ENCODE measurements around the gene NANOS2. TPM values are rescaled to one million over a fixed set of nuclear protein-coding genes. Genes with fewer than 3 reads are reported as not detected.

Gene NANOS2
- total and polyA plus RNA-seq, 2 of the 4 experiments (the other 2 are of a cell fraction), result not detected

- H3K27ac ChIP-seq (ENCODE audit: insufficient read depth, low read length), result no peak overlapping the region
- ChIA-PET CTCF (no interaction called here), POLR2A (ENCODE audit: unreplicated experiment) (no interaction called here)
- no peak overlapping the region for H3K56ac ChIP-seq (ENCODE audit: extremely low read depth, insufficient read depth, low read length)
- peaks cover 28% of the 10 kb centered on the region for H3K27me3 ChIP-seq (ENCODE audit: control insufficient read depth, insufficient read depth, low read length)
- no peak overlapping the region for H3K9ac ChIP-seq (ENCODE audit: low read depth, low read length)
- H3K4ac ChIP-seq (ENCODE audit: low read depth, low read length), result no peak overlapping the region
- H2AK9ac ChIP-seq (replicated peaks; ENCODE audit: low read depth, low read length, poor library complexity), result no peak overlapping the region
- no peaks in the 10 kb centered on the region for H3K79me1 ChIP-seq (ENCODE audit: low read depth in 1 of 2, low read length in 2 of 2)
- H3K9me3 ChIP-seq (ENCODE audit: control insufficient read depth, insufficient read depth, low read length), result no peaks in the 10 kb centered on the region
- intact Hi-C loops (cut with micrococcal nuclease) (loop anchor here (10.0 kb wide), 1 partner anchor 75 kb away; the partner anchor contains the start of gene CCDC61), dilution Hi-C loops (cut with HindIII; ENCODE audit: low sequenced_read_pairs, unreplicated experiment) (no loop called here), in situ Hi-C loops (cut with MboI; ENCODE audit: low sequenced_read_pairs) (no loop called here)
- no peak for ATAC-seq (ENCODE audit: low read depth)
- 50% methylated on average over 2 of the region's 7 CpGs; no CpG with 5 or more reads in 1 of the 2 experiments for WGBS, 2 experiments (ENCODE audit: extremely low coverage in 2 of 2, insufficient read length in 1 of 2)
- no peak overlapping the region for H3K4me2 ChIP-seq (ENCODE audit: low read depth, low read length)
- no peak overlapping the region for H3K18ac ChIP-seq (ENCODE audit: low read depth, low read length)
- no peaks in the 10 kb centered on the region for H3K9me1 ChIP-seq (ENCODE audit: insufficient read depth, low read length)
- H2BK120ac ChIP-seq (ENCODE audit: low read depth, low read length), result no peak overlapping the region
- H3K14ac ChIP-seq (replicated peaks; ENCODE audit: low read depth, low read length), result no peak overlapping the region
- TF ChIP-seq RCOR1 (IDR thresholded peaks at IDR 0.05; ENCODE audit: insufficient replicate concordance, low read length) (no peak), RFX5 (IDR thresholded peaks at IDR 0.05; ENCODE audit: low read depth, low read length) (no peak), CHD1 (IDR thresholded peaks at IDR 0.05; ENCODE audit: low read depth, low read length) (no peak), FOS (IDR thresholded peaks at IDR 0.05; ENCODE audit: low read depth, low read length) (no peak), CEBPB (IDR thresholded peaks at IDR 0.05; ENCODE audit: low read depth, low read length) (no peak), SMC3 (IDR thresholded peaks at IDR 0.05; ENCODE audit: low read depth, low read length) (no peak)
- H2BK20ac ChIP-seq (ENCODE audit: low read depth, low read length), result no peak overlapping the region
- H3K23ac ChIP-seq (ENCODE audit: low read depth, low read length), result no peak overlapping the region
- H2BK5ac ChIP-seq (ENCODE audit: low read depth, low read length, poor library complexity, severe bottlenecking), result no peak overlapping the region
- no peak overlapping the region for H2BK15ac ChIP-seq (ENCODE audit: low read depth, low read length)
- H4K8ac ChIP-seq (ENCODE audit: low read depth in 2 of 2, low read length in 2 of 2), result no peak overlapping the region
- H3K36me3 ChIP-seq (ENCODE audit: control insufficient read depth, insufficient read depth, low read length), result no peaks in the 10 kb centered on the region
- H2AFZ ChIP-seq (replicated peaks; ENCODE audit: low read length, poor library complexity), result no peak overlapping the region
- no TSS peak for BruUV-seq (replicated peaks)
- H4K20me1 ChIP-seq (ENCODE audit: insufficient read depth, low read length), result no peaks in the 10 kb centered on the region
- H4K5ac ChIP-seq (ENCODE audit: low read depth, low read length), result no peak overlapping the region
- no peak overlapping the region for H2AK5ac ChIP-seq (ENCODE audit: low read depth, low read length)
- no peak for DNase-seq
- no peak overlapping the region for H3K4me3 ChIP-seq (ENCODE audit: insufficient read depth, low read depth, low read length)
- no peak overlapping the region for H4K91ac ChIP-seq (ENCODE audit: insufficient read depth, low read depth, low read length)
- H3K4me1 ChIP-seq (ENCODE audit: control insufficient read depth, insufficient read depth, low read length), result no peaks in the 10 kb centered on the region
Observed at GRCh38 chr19:45919678-45920077, 5.1 kb upstream of the NANOS2 start.
